NB4 (cell line): ENCODE results near the gene TMEM63B.

Experiments
- POLR2A ChIP-seq: IDR thresholded peaks from 2 replicates; pipeline ENCODE4 v1.6.1; 2011; ENCODE audit warnings: mild to moderate bottlenecking; ENCODE audit not compliant: insufficient read length; ENCODE audit errors: extremely low read depth
- TF ChIP-seq, protein P1 (sequence below): IDR thresholded peaks from one replicate; pipeline ENCODE4 v1.5.1; 2012; ENCODE audit warnings: low read depth, low read length
- TF ChIP-seq, protein P2 (sequence below): IDR thresholded peaks from 2 replicates; pipeline ENCODE4 v1.6.1; 2011; ENCODE audit warnings: low read depth, low read length

GRCh38 chr6:44201638-44202303 is 74.4 kb downstream of the TMEM63B start:
- TF ChIP-seq, protein P1, sequence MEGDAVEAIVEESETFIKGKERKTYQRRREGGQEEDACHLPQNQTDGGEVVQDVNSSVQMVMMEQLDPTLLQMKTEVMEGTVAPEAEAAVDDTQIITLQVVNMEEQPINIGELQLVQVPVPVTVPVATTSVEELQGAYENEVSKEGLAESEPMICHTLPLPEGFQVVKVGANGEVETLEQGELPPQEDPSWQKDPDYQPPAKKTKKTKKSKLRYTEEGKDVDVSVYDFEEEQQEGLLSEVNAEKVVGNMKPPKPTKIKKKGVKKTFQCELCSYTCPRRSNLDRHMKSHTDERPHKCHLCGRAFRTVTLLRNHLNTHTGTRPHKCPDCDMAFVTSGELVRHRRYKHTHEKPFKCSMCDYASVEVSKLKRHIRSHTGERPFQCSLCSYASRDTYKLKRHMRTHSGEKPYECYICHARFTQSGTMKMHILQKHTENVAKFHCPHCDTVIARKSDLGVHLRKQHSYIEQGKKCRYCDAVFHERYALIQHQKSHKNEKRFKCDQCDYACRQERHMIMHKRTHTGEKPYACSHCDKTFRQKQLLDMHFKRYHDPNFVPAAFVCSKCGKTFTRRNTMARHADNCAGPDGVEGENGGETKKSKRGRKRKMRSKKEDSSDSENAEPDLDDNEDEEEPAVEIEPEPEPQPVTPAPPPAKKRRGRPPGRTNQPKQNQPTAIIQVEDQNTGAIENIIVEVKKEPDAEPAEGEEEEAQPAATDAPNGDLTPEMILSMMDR: no peak
- no peak for TF ChIP-seq POLR2A
- TF ChIP-seq, protein P2, sequence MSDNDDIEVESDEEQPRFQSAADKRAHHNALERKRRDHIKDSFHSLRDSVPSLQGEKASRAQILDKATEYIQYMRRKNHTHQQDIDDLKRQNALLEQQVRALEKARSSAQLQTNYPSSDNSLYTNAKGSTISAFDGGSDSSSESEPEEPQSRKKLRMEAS: no peak
